Measurements from ENCODE around the gene PLEKHH2.

DNA sequence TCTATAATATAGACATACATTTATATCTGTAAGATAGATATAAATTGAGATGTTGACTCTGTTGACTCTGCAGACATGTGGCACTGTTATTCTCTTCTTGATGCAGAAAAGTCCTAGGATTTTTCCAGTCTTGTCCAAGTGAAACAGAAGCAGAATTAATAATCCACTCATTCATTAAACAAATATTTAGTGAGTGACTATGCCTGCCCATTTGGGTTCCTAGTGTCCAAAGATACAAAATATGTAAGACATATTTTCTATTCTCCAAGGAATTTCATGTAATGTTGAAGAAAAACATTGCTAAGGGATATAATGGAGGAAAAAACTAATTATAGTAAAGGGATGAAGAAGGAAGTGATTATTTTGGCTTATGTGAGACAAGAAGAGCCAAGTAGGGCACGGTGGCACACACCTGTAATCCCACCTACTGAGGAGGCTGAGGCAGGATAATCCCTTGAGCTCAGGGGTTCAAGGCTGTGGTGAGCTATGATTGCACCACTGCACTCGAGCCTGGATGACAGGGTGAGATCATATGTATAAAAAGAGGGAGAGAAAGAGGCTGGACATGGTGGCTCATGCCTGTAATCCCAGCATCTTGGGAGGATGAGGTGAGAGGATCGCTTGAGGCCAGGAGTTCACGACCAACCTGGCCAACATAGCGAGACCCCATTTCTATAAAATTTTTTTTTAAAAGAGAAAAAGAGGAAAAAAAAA, 19.9 kb upstream of the PLEKHH2 start:
- TF ChIP-seq, protein P1, sequence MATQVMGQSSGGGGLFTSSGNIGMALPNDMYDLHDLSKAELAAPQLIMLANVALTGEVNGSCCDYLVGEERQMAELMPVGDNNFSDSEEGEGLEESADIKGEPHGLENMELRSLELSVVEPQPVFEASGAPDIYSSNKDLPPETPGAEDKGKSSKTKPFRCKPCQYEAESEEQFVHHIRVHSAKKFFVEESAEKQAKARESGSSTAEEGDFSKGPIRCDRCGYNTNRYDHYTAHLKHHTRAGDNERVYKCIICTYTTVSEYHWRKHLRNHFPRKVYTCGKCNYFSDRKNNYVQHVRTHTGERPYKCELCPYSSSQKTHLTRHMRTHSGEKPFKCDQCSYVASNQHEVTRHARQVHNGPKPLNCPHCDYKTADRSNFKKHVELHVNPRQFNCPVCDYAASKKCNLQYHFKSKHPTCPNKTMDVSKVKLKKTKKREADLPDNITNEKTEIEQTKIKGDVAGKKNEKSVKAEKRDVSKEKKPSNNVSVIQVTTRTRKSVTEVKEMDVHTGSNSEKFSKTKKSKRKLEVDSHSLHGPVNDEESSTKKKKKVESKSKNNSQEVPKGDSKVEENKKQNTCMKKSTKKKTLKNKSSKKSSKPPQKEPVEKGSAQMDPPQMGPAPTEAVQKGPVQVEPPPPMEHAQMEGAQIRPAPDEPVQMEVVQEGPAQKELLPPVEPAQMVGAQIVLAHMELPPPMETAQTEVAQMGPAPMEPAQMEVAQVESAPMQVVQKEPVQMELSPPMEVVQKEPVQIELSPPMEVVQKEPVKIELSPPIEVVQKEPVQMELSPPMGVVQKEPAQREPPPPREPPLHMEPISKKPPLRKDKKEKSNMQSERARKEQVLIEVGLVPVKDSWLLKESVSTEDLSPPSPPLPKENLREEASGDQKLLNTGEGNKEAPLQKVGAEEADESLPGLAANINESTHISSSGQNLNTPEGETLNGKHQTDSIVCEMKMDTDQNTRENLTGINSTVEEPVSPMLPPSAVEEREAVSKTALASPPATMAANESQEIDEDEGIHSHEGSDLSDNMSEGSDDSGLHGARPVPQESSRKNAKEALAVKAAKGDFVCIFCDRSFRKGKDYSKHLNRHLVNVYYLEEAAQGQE (IDR thresholded peaks at IDR 0.05; ENCODE audit: unreplicated experiment), result no peak
- TF ChIP-seq, protein P2, sequence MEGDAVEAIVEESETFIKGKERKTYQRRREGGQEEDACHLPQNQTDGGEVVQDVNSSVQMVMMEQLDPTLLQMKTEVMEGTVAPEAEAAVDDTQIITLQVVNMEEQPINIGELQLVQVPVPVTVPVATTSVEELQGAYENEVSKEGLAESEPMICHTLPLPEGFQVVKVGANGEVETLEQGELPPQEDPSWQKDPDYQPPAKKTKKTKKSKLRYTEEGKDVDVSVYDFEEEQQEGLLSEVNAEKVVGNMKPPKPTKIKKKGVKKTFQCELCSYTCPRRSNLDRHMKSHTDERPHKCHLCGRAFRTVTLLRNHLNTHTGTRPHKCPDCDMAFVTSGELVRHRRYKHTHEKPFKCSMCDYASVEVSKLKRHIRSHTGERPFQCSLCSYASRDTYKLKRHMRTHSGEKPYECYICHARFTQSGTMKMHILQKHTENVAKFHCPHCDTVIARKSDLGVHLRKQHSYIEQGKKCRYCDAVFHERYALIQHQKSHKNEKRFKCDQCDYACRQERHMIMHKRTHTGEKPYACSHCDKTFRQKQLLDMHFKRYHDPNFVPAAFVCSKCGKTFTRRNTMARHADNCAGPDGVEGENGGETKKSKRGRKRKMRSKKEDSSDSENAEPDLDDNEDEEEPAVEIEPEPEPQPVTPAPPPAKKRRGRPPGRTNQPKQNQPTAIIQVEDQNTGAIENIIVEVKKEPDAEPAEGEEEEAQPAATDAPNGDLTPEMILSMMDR (conservative IDR thresholded peaks at IDR 0.05; ENCODE audit: low read depth in 2 of 2), result no peak
- TF ChIP-seq POLR2AphosphoS5 (IDR thresholded peaks at IDR 0.05; ENCODE audit: low read depth), result no peak
- TF ChIP-seq EZH2 (IDR thresholded peaks at IDR 0.05; ENCODE audit: low read depth, unreplicated experiment), result no peak
- TF ChIP-seq STAT1 (IDR thresholded peaks at IDR 0.05; ENCODE audit: unreplicated experiment), result no peak
